GM12878 (cell line): ENCODE data around the gene HECTD4. TPM values are rescaled to one million over a fixed set of nuclear protein-coding genes. Genes with fewer than 3 reads are reported as not detected.

Experiments used
- ATAC-seq: fragments of 200-7000 bp; cut with Tn5 transposase; 3 replicates; pipeline ENCODE4 v1.9.1; 2020; ENCODE audit warnings: mild to moderate bottlenecking, moderate library complexity
- BruUV-seq: library from RNA; stranded (reverse); fragments of 400-500 nt; replicated peaks from 2 replicates; lab custom pipeline; 2021; lab: Mats Ljungman, UMichigan
- CTCF ChIA-PET: fragments of 300-600 bp; sonication (Branson Sonifier 250); formaldehyde crosslinking; extraction: SDS; loops from one replicate; lab custom pipeline; 2021; ENCODE audit warnings: inconsistent platforms; lab: Yijun Ruan, JAX
- POLR2A ChIA-PET: fragments of 350-600 bp; formaldehyde crosslinking; extraction: SDS; loops from one replicate; lab custom pipeline; 2021; ENCODE audit warnings: inconsistent platforms; lab: Charles Lee
- RAD21 ChIA-PET: fragments of 300-600 bp; sonication (Branson Sonifier 250); formaldehyde crosslinking; loops from one replicate; lab custom pipeline; 2023; ENCODE audit warnings: antibody characterized with exemption; ENCODE audit not compliant: unreplicated experiment; lab: Charles Lee
- SMC1A ChIA-PET: fragments of 300-600 bp; sonication (Branson Sonifier 250); formaldehyde crosslinking; loops from one replicate; lab custom pipeline; 2023; ENCODE audit not compliant: unreplicated experiment, uncharacterized antibody; lab: Charles Lee
- DNase-seq: peaks from one replicate; pipeline ENCODE4 v3.0.0-alpha.2; 2011; ENCODE audit warnings: low read depth, low spot score
- FAIRE-seq: peaks from 3 replicates; lab custom pipeline; 2011; peaks lifted over from hg19 to GRCh38; lab: Jason Lieb, UNC
- H2AFZ ChIP-seq: 2 replicates; pipeline ENCODE4 v1.6.0; 2011; ENCODE audit warnings: low read depth, low read length, control low read depth; ENCODE audit not compliant: control insufficient read depth
- H3K27ac ChIP-seq: 2 replicates; pipeline ENCODE4 v1.5.1; 2011; ENCODE audit warnings: control low read depth; ENCODE audit not compliant: control insufficient read depth, insufficient read depth
- H3K27me3 ChIP-seq, 2 experiments: replicated peaks in 1 of 2; 2 replicates each; pipeline versions ENCODE4 v1.6.0 to v1.6.1; 2011; ENCODE audit warnings: low read length in 1 of 2; ENCODE audit not compliant: control insufficient read depth in 2 of 2, insufficient read depth in 2 of 2
- H3K36me3 ChIP-seq, 2 experiments: 2 replicates each; pipeline ENCODE4 v1.5.1; 2011; ENCODE audit warnings: low read length in 1 of 2; ENCODE audit not compliant: control insufficient read depth in 2 of 2, insufficient read depth in 2 of 2
- H3K4me1 ChIP-seq: 2 replicates; pipeline ENCODE4 v1.6.1; 2011; ENCODE audit warnings: mild to moderate bottlenecking, low read length, moderate library complexity, mixed read lengths; ENCODE audit not compliant: control insufficient read depth, insufficient read depth
- H3K4me2 ChIP-seq: 2 replicates; pipeline ENCODE4 v1.6.0; 2011; ENCODE audit warnings: control low read depth; ENCODE audit not compliant: control insufficient read depth, insufficient read depth
- H3K4me3 ChIP-seq: fragments of 200-600 bp; sonication (generic); 2 replicates; pipeline ENCODE4 v1.5.1; 2016
- H3K79me2 ChIP-seq: 2 replicates; pipeline ENCODE4 v1.6.0; 2011; ENCODE audit warnings: low read length; ENCODE audit not compliant: control insufficient read depth, insufficient read depth
- H3K9ac ChIP-seq: 2 replicates; pipeline ENCODE4 v1.8.0; 2011; ENCODE audit warnings: low read length, control low read depth, mixed read lengths; ENCODE audit not compliant: control insufficient read depth, insufficient read depth
- H3K9me3 ChIP-seq: replicated peaks from 3 replicates; pipeline ENCODE4 v1.5.1; 2011; ENCODE audit warnings: mild to moderate bottlenecking, low read length; ENCODE audit not compliant: control insufficient read depth, insufficient read depth
- H4K20me1 ChIP-seq: 2 replicates; pipeline ENCODE4 v1.6.0; 2011; ENCODE audit not compliant: control insufficient read depth, insufficient read depth
- ATF2 ChIP-seq: IDR thresholded peaks from 2 replicates; pipeline ENCODE4 v1.6.1; 2012; ENCODE audit warnings: low read length, inconsistent platforms
- GATAD2B ChIP-seq: fragments of 450-650 bp; conservative IDR thresholded peaks from 2 replicates; pipeline ENCODE4 v1.6.1; 2017; ENCODE audit warnings: low read depth, mild to moderate bottlenecking, moderate library complexity
- HCFC1 ChIP-seq: fragments of 150-350 bp; IDR thresholded peaks from 2 replicates; pipeline ENCODE4 v1.6.1; 2014; ENCODE audit warnings: low read length
- IKZF1 ChIP-seq: fragments of 450-650 bp; conservative IDR thresholded peaks from 2 replicates; pipeline ENCODE4 v1.6.1; 2017; ENCODE audit warnings: antibody characterized with exemption, mild to moderate bottlenecking
- POU2F2 ChIP-seq: IDR thresholded peaks from 3 replicates; pipeline ENCODE4 v1.6.1; 2011; ENCODE audit warnings: low read depth, mild to moderate bottlenecking, low read length, borderline replicate concordance
- RB1 ChIP-seq: fragments of 450-650 bp; formaldehyde crosslinking; IDR thresholded peaks from 2 replicates; pipeline ENCODE4 v1.6.1; 2017; ENCODE audit warnings: mild to moderate bottlenecking, borderline replicate concordance
- SMAD1 ChIP-seq: fragments of 450-650 bp; IDR thresholded peaks from 2 replicates; pipeline ENCODE4 v1.6.1; 2018; ENCODE audit warnings: mild to moderate bottlenecking, low read depth; ENCODE audit not compliant: partially characterized antibody
- SMAD5 ChIP-seq: IDR thresholded peaks from 2 replicates; pipeline ENCODE4 v1.6.1; 2016; ENCODE audit warnings: antibody characterized with exemption, low read depth
- WGBS: methylation state at CpG from one replicate; pipeline ENCODE4 v1.1.6; 2016; ENCODE audit warnings: low lambda C conversion rate; ENCODE audit not compliant: insufficient replicate concordance, insufficient coverage; ENCODE audit errors: missing lambda C conversion rate; 5-methylcytosine and 5-hydroxymethylcytosine counted together
- in situ Hi-C: fragments of 300-500 bp; cut with MboI; formaldehyde crosslinking; loops from 9 replicates; pipeline ENCODE4 v1.14.3; 2018; ENCODE audit warnings: mixed read lengths
- intact Hi-C: fragments of 100-400 bp; cut with micrococcal nuclease; formaldehyde crosslinking; loops from one replicate; pipeline ENCODE4 v1.14.2; 2022; ENCODE audit not compliant: unreplicated experiment
- polyA plus RNA-seq, 11 experiments: library from polyadenylated mRNA; depleted of rRNA in 4 of 11; unstranded in 6 of 11; stranded (reverse) in 5 of 11; fragments of >200 nt; fragmentation: Nextera tagmentation in 4 of 11; fragmentation: Illumina TruSeq in 1 of 11; extraction: Ambion mirVana in 4 of 11; extraction: Trizol in 1 of 11; gene quantifications; 1 replicate in 1 of 11; 2 replicates in 10 of 11; pipeline versions ENCODE4 v1.2.1 to v1.2.3, GENCODE V29; 2011 to 2016; ENCODE audit warnings: inconsistent platforms in 2 of 11, missing spikeins in 2 of 11, low read depth in 1 of 11
- total RNA-seq, 4 experiments: library from RNA; depleted of rRNA in 3 of 4; stranded (reverse); fragments of >200 nt in 3 of 4; fragmentation: Illumina TruSeq in 1 of 4; extraction: Trizol in 1 of 4; gene quantifications; 2 replicates each; pipeline versions ENCODE4 v1.2.1 to v1.2.3, GENCODE V29; 2013 to 2021

The HECTD4 gene
- total and polyA plus RNA-seq, 10 of the 15 experiments (the other 5 are each of a cell fraction or from before 2014, with no cell fraction given) = 5.8 to 43.9 (median 17.9) TPM

- FAIRE-seq (no peak), DNase-seq (no peak), ATAC-seq (no peak)
- BruUV-seq = TSS peak; percentile 3
- TF ChIP-seq SMAD1 (no peak), IKZF1 (no peak), RB1 (no peak), ATF2 (no peak), POU2F2 (no peak), HCFC1 (no peak), GATAD2B (no peak), SMAD5 (no peak)
- peaks cover 57% of the 10 kb centered on the region for H3K79me2 ChIP-seq
- no peaks in the 10 kb centered on the region; a peak in 1 of 4 replicates for H3K36me3 ChIP-seq
- H4K20me1 ChIP-seq = no peaks in the 10 kb centered on the region
- ChIA-PET SMC1A (interaction anchor here (1.0 kb wide), 1 partner anchor 22 kb away, joined by 4 read pairs; no protein-coding TSS in a partner anchor), CTCF (no interaction called here), RAD21 (no interaction called here), POLR2A (no interaction called here)
- no peaks in the 10 kb centered on the region for H3K27me3 ChIP-seq
- no peak overlapping the region for H2AFZ ChIP-seq
- intact Hi-C loops (no loop called here), in situ Hi-C loops (no loop called here)
- H3K4me2 ChIP-seq = no peak overlapping the region
- H3K27ac ChIP-seq = no peak overlapping the region
- peaks cover 5% of the 10 kb centered on the region; the same call in 1 of the 2 replicates for H3K4me1 ChIP-seq
- 99% methylated on average over 5 of the region's 5 CpGs for WGBS
- H3K4me3 ChIP-seq = no peak overlapping the region
- H3K9me3 ChIP-seq = no peaks in the 10 kb centered on the region; the same call in 2 of the 3 replicates
- H3K9ac ChIP-seq = no peak overlapping the region
These were observed 7.1 kb downstream of the HECTD4 start for GRCh38 chr12:112375105-112375504.
